B cell (primary cell): Measurements from ENCODE around the gene SLC6A6.

ENCODE experiments used
- EZH2 ChIP-seq: IDR thresholded peaks from 2 replicates; pipeline ENCODE4 v1.6.1; 2012; ENCODE audit warnings: borderline replicate concordance, low read depth, mild to moderate bottlenecking, moderate library complexity, low read length; ENCODE audit not compliant: insufficient read depth, poor library complexity, severe bottlenecking
- TF ChIP-seq, protein P1 (sequence below): fragments of 200-600 bp; IDR thresholded peaks from one replicate; pipeline ENCODE4 v1.8.0; 2022; ENCODE audit warnings: antibody characterized with exemption, mild to moderate bottlenecking

DNA sequence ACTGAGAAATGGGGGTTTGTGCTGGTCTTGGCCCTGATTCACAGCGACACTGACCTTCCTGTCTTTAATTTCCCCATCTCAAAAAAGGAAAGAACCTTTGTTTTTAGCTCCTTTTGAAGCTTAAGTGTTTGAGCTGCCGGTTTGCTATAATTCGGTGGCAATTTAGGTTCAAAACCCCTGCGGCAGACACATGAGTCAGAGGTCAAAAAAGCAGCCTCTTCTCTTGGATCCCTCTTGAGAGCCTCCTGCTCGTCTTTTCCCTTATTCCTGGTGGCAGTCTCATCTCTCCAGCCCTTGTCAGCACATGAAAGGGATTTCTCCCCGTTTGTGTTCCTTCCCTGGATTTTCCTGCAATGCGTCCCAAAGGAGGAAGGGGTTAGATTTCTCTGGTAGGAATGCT, 73.2 kb downstream of the SLC6A6 start:
- TF ChIP-seq, protein P1, sequence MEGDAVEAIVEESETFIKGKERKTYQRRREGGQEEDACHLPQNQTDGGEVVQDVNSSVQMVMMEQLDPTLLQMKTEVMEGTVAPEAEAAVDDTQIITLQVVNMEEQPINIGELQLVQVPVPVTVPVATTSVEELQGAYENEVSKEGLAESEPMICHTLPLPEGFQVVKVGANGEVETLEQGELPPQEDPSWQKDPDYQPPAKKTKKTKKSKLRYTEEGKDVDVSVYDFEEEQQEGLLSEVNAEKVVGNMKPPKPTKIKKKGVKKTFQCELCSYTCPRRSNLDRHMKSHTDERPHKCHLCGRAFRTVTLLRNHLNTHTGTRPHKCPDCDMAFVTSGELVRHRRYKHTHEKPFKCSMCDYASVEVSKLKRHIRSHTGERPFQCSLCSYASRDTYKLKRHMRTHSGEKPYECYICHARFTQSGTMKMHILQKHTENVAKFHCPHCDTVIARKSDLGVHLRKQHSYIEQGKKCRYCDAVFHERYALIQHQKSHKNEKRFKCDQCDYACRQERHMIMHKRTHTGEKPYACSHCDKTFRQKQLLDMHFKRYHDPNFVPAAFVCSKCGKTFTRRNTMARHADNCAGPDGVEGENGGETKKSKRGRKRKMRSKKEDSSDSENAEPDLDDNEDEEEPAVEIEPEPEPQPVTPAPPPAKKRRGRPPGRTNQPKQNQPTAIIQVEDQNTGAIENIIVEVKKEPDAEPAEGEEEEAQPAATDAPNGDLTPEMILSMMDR = no peak
- TF ChIP-seq EZH2 = no peak
